ENCODE results near the gene ARPP21. TPM values are rescaled to one million over a fixed set of nuclear protein-coding genes. Genes with fewer than 3 reads are reported as not detected.

The ARPP21 gene
- total RNA-seq, result not detected in 2 replicates

GRCh38 chr3:35639254-35640186 lies at the start of gene ARPP21:
ARPP21 (plus strand) TSS chr3:35639525; CDS start chr3:35681752, 42,227 bp downstream.
- Mint-ChIP-seq H3K9me3 (no peaks in the 10 kb centered on the region), H3K27ac (peak within 1 kb of the TSS; percentile 4), H3K4me1 (peaks cover 17% of the 10 kb centered on the region), H3K27me3 (peaks cover 30% of the 10 kb centered on the region), H3K36me3 (ENCODE audit: low read depth) (no peaks in the 10 kb centered on the region), H3K4me3 (peak within 1 kb of the TSS; percentile 80)
- TF ChIP-seq, protein P1, sequence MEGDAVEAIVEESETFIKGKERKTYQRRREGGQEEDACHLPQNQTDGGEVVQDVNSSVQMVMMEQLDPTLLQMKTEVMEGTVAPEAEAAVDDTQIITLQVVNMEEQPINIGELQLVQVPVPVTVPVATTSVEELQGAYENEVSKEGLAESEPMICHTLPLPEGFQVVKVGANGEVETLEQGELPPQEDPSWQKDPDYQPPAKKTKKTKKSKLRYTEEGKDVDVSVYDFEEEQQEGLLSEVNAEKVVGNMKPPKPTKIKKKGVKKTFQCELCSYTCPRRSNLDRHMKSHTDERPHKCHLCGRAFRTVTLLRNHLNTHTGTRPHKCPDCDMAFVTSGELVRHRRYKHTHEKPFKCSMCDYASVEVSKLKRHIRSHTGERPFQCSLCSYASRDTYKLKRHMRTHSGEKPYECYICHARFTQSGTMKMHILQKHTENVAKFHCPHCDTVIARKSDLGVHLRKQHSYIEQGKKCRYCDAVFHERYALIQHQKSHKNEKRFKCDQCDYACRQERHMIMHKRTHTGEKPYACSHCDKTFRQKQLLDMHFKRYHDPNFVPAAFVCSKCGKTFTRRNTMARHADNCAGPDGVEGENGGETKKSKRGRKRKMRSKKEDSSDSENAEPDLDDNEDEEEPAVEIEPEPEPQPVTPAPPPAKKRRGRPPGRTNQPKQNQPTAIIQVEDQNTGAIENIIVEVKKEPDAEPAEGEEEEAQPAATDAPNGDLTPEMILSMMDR (IDR thresholded peaks at IDR 0.05), result no peak
- ATAC-seq (ENCODE audit: low read depth) (peak; percentile 60), DNase-seq (peak; percentile 18)
- intact Hi-C loops (cut with micrococcal nuclease), result no loop called here
- ChIA-PET CTCF (no interaction called here), POLR2A (no interaction called here)

GRCh38 chr3:35592589-35593295 lies 46.6 kb upstream of the ARPP21 start:
- DNase-seq (no peak), ATAC-seq (ENCODE audit: low read depth) (no peak)
- intact Hi-C loops (cut with micrococcal nuclease), result no loop called here
- ChIA-PET CTCF (no interaction called here), POLR2A (interaction anchor here (0.5 kb wide), 1 partner anchor 1338 kb away, joined by 3 read pairs; no protein-coding TSS in a partner anchor)
- TF ChIP-seq, protein P1 (IDR thresholded peaks at IDR 0.05), result no peak
- H3K4me1 Mint-ChIP-seq, result peaks cover 24% of the 10 kb centered on the region
- H3K27me3 Mint-ChIP-seq, result no peaks in the 10 kb centered on the region
- H3K27ac Mint-ChIP-seq, result no peak overlapping the region
- H3K36me3 Mint-ChIP-seq (ENCODE audit: low read depth), result no peaks in the 10 kb centered on the region
- H3K4me3 Mint-ChIP-seq, result no peak overlapping the region
- peaks cover 5% of the 10 kb centered on the region for H3K9me3 Mint-ChIP-seq

GRCh38 chr3:35594739-35595138 lies 44.6 kb upstream of the ARPP21 start:
- H3K9me3 Mint-ChIP-seq, result no peaks in the 10 kb centered on the region
- DNase-seq, result no peak
- no peak overlapping the region for H3K27ac Mint-ChIP-seq
- ChIA-PET CTCF (no interaction called here), POLR2A (no interaction called here)
- no peak overlapping the region for H3K4me3 Mint-ChIP-seq
- peaks cover 24% of the 10 kb centered on the region for H3K4me1 Mint-ChIP-seq
- intact Hi-C loops (cut with micrococcal nuclease), result no loop called here
- TF ChIP-seq, protein P1 (IDR thresholded peaks at IDR 0.05), result no peak
- no peaks in the 10 kb centered on the region for H3K27me3 Mint-ChIP-seq
- H3K36me3 Mint-ChIP-seq (ENCODE audit: low read depth), result no peaks in the 10 kb centered on the region
- no peak for ATAC-seq (ENCODE audit: low read depth)

DNA sequence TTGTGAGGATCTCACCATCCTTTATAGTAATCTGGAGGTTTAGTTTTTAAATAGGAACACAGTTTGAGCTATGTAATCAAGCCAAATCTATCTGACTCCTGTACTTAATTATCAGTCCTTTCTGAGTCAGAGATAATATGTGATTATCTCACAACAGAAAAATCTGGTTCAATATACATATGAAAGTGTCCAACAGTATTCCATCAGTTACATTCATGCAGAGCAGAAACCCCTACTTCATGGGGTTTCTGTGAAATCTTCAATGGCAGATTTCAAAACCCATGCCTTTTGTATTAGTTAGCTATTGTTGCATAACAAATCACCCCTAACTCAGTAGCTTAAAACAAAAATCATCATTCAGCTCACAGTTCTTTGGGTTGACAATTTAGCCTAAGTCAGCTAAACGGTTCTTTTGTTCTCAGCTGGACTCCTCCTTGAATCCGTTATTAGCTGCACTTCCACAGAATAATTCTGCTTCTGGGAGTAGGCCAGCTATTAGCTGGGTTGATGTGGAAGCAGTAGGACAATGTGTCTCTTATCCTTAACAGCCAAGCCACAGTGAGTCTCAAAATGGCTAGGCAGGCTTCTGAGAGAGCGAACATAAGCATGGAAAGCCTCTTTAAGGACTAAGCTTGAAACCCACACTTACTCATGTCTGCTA lies 42.9 kb upstream of the ARPP21 start:
- no peaks in the 10 kb centered on the region for H3K36me3 Mint-ChIP-seq (ENCODE audit: low read depth)
- DNase-seq, result no peak
- ATAC-seq (ENCODE audit: low read depth), result no peak
- no peaks in the 10 kb centered on the region for H3K27me3 Mint-ChIP-seq
- TF ChIP-seq, protein P1 (IDR thresholded peaks at IDR 0.05), result no peak
- intact Hi-C loops (cut with micrococcal nuclease), result no loop called here
- H3K27ac Mint-ChIP-seq, result no peak overlapping the region
- CTCF ChIA-PET, result no interaction called here
- POLR2A ChIA-PET, result no interaction called here
- H3K9me3 Mint-ChIP-seq, result no peaks in the 10 kb centered on the region
- peaks cover 24% of the 10 kb centered on the region for H3K4me1 Mint-ChIP-seq
- no peak overlapping the region for H3K4me3 Mint-ChIP-seq

- Mint-ChIP-seq H3K27me3 (no peaks in the 10 kb centered on the region), H3K9me3 (no peaks in the 10 kb centered on the region), H3K36me3 (ENCODE audit: low read depth) (no peaks in the 10 kb centered on the region), H3K4me3 (no peak overlapping the region), H3K27ac (no peak overlapping the region), H3K4me1 (peaks cover 16% of the 10 kb centered on the region)
- DNase-seq, result no peak
- TF ChIP-seq, protein P1 (IDR thresholded peaks at IDR 0.05), result no peak
- ChIA-PET CTCF (no interaction called here), POLR2A (no interaction called here)
- intact Hi-C loops (cut with micrococcal nuclease), result no loop called here
- no peak for ATAC-seq (ENCODE audit: low read depth)
Measured at GRCh38 chr3:35597490-35597889, 41.8 kb upstream of the ARPP21 start.
